LNCaP clone FGC (cell line): ENCODE data around the gene TCIRG1.

Experiments
- DNase-seq: peaks from one replicate; pipeline ENCODE4 v3.0.0-alpha.2; 2011; ENCODE audit warnings: low read depth
- H3K4me3 ChIP-seq: 2 replicates; pipeline ENCODE4 v1.5.1; 2011; ENCODE audit warnings: mild to moderate bottlenecking, low read depth, low read length, control low read depth
- TF ChIP-seq, protein P1 (sequence below): IDR thresholded peaks from 2 replicates; pipeline ENCODE4 v1.5.1; 2012; ENCODE audit warnings: mild to moderate bottlenecking; ENCODE audit not compliant: control insufficient read depth, insufficient read depth; ENCODE audit errors: extremely low read depth

TCIRG1 gene

DNA sequence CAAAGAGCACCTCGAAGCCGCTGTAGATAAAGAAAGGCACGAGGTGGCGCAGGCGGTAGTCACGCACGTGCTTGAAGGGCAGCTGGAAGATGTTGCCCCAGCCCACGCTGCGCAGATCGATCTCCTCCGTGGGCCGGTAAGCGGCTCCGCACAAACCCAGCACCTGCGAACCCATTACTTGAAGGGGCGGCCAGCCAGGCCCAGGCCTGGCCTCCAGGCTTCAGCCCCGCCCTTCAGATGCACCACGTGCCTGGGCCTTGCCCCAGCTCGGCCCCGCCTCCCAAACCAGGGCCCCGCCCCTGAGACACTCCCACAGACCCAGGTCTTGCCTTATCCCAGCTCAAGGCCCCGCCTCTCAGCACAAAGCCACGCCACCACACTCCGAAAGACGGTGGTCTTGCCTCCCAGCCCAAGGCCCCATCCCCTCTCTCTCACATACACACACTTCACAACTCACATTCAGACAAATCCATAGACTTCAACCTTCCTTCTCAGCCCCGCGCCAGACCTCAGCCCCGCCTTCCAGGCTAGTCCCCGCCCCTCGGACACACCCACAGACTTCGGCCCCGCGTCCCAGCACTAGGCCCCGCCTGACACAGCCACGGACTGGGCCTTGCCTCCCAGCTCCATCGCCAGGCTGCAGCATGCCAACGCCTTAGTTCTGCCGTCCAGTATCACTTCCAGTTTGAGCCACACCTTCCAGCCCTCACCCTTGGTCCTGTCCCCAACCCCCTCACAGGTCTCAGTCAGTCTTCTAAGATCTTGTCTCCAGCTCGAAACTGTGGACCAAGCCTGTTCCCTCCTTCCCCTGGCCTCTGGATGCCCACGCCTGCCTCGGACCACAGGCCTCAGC, 42.0 kb upstream of the TCIRG1 start:
- TF ChIP-seq, protein P1, sequence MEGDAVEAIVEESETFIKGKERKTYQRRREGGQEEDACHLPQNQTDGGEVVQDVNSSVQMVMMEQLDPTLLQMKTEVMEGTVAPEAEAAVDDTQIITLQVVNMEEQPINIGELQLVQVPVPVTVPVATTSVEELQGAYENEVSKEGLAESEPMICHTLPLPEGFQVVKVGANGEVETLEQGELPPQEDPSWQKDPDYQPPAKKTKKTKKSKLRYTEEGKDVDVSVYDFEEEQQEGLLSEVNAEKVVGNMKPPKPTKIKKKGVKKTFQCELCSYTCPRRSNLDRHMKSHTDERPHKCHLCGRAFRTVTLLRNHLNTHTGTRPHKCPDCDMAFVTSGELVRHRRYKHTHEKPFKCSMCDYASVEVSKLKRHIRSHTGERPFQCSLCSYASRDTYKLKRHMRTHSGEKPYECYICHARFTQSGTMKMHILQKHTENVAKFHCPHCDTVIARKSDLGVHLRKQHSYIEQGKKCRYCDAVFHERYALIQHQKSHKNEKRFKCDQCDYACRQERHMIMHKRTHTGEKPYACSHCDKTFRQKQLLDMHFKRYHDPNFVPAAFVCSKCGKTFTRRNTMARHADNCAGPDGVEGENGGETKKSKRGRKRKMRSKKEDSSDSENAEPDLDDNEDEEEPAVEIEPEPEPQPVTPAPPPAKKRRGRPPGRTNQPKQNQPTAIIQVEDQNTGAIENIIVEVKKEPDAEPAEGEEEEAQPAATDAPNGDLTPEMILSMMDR = no peak
- H3K4me3 ChIP-seq = no peak overlapping the region
- no peak for DNase-seq

DNA sequence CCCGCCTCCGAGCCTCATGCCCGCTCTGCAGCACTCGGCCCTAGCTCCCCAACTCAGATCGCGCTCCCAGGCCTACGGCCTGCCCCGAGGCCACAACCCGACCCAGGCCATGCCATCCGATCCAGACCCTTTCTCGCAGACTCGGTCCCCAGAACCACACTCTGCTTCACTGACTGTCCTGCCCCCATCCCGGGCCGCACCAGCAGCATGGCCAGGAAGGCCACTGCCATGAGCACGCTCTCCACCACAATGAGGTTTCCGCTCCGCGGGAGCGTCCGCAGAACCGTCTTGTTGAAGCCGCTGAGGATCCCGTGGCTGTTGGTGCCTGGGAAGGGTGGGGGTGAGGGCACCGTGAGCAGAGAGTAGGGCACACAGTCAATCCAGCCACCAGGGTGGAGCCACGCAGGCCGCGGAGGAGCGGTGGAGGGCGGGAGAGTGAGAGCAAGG, 41.3 kb upstream of the TCIRG1 start:
- H3K4me3 ChIP-seq = no peak overlapping the region
- DNase-seq = no peak
- TF ChIP-seq, protein P1 = no peak

DNA sequence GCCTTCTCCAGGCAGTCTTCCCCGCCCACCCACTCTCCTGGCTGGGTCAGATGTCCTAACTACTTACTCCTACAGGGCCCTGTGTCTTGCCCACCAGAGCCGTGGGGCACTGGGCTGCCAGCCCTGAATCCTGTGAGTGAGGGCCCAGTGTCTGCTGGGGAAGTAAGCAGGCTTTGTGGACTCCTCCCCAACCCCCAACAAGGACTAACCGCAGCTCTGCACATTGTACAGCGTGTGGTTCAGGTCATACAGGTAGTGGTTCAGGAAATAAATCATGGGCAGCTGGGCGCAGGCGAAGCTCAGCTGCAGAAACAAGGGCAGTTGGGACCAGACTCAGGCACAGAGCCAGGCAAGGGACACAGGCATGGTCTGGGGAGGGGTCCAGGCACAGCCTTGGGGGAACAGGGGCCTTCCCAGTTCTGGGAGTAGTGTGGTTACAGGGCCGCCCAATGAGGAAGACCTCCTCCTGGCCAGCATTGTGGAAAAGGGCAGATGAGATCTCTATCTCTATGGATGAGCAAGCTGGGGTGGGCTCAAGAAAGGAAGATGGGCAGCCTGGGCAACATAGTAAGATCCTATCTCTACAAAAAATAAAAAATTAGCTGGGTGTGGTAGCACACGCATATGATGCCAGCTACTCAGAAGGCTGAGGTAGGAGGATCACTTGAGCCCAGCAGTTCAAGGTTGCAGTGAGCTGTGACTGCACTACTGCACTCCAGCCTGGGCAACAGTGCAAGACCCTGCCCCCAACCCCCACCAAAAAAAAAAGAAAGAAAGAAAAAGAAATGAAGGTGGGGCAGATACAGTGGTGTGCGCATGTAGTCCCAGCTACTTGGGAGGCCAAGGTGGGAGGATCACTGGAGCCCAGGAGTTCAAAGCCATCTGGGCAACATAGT, 40.4 kb upstream of the TCIRG1 start:
- H3K4me3 ChIP-seq = no peak overlapping the region
- DNase-seq = no peak
- TF ChIP-seq, protein P1 = no peak

DNA sequence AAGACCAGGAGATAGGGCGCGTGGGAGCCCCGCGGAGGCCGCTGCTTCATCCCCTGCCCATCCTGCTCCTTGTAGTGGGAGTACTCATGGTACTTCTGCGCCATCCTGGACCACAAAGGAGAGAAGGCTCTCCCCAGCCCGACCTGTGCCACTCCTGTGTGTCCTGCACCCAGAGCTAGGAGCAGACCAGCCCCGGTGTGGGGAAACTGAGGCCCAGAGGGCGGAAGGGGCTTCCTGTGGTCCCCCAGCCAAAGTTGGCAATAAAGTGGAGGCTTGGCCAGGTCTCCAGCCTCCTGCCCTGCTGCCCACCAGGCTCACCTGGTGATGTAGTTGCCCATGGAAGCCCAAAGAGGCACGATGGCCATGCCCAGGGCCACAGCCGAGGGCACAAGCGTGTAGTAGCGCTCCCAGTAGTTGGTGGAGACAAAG, 39.6 kb upstream of the TCIRG1 start:
- no peak for DNase-seq
- no peak overlapping the region for H3K4me3 ChIP-seq
- TF ChIP-seq, protein P1 = no peak

DNA sequence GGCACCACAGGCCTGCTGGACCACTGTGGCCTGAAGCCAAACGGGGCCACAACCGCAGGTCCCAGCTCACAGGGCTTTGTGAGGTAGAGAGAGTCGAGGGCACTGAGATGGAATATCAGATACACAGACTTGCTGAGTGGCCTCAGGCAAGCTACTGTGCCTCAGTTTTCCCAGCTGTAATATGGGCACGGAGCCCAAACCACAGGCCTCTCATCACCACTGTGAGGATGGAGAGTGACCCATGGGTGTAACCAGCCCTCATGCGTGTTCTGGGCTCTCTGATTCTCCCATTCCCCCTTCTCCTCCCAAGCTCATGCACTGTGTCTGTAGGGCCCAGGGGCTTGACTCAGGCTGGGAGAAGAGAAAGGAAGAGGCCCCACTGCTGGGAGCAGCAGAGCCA, 39.1 kb upstream of the TCIRG1 start:
- TF ChIP-seq, protein P1 = no peak

DNA sequence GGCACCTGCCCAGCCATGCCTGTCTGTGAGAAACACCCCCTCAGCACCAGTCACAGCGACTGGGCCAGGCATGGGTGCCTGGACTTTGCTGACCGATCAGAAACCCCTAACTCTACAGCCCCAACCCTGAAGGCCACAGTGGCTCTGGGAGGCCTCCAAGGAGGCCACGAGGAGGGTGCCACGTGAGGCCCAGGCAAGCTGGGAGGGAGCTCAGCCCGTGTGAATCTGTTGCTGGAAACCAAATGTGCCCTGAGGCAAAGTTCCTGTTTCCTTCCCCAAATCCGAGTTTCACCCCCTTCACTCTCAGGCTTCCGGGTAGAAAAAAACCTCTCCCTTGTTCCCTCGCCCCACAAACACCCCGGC, 36.3 kb upstream of the TCIRG1 start:
- TF ChIP-seq, protein P1 = no peak
- DNase-seq = no peak
- no peak overlapping the region for H3K4me3 ChIP-seq

More for the DNA sequence above, 39.1 kb upstream of the TCIRG1 start:
- no peak for DNase-seq
- H3K4me3 ChIP-seq = no peak overlapping the region
